NCI-H748 treated with DMSO at 0.1 percent for 48 hours (cell line): ENCODE data around the gene HDDC2.
"Not testable (repeated sequence)": the region's sequence is repeated elsewhere in the genome, so short reads cannot be mapped to it uniquely, and the experiment has no call there.

ENCODE experiments used
- DNase-seq: peaks from one replicate; lab custom pipeline; 2025; lab: John Stamatoyannopoulos, UW

HDDC2 gene

GRCh38 chr6:125306756-125307149, 5.0 kb upstream of the HDDC2 start:
- DNase-seq: no peak

DNA sequence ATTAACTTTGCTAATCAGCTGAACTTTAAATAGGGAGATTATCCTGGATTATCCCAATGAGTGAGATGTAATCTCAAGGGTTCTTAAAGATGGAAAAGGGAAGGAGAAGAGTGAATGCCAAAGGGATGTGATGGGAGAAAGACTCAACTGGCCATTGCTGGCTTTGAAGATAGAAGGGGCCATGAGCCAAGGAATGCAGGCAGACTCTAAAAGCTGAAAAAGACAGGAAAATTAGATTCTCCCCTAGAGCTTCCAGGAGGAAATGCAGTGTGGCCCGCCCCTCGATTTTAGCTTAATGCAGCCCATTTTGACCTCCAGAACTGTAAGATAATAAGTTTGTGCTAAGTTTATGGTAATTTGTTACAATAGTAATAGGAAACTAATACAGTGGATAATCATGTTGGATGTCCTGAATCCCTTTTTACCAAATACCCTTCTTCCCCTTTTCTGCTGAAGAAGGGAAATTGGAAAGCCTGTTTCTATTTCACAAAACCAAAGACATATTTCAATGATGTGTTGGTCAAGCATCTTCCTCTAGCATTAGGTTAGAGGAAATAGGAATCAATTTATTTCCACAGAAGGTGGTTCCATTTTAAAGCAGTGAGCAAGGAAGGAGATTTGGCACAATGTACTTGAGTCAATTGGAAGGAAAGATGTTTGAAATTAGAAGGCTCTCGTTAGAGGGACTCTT, 3.3 kb upstream of the HDDC2 start:
- DNase-seq: no peak

- no peak for DNase-seq
Measured at GRCh38 chr6:125303512-125303854, 1.7 kb upstream of the HDDC2 start.

GRCh38 chr6:125302840-125303511, 1.2 kb upstream of the HDDC2 start:
- DNase-seq: no peak

DNA sequence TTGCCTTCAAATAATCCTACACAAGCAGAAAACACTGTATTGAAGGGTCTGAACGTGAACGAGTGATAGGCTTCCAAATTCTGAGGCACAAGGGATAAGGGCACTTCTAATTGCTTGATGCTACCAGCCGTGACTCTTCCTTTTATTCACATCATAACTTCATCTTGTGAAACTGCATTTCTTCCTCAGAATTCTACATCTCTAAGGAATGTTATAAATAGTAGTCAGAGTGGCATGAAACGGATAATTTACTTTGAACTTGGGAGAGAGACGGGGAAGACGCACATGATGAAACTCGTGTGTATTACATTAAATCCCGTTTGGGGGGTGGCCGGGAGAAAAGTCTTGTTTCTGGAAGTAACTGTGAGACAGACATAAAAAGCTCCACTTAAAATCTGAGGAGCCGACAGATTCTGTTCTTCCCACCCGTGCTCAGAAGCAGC, 754 bp downstream of the HDDC2 start:
- DNase-seq: peak; percentile 9

- no peak for DNase-seq
Measured at GRCh38 chr6:125299257-125299656, 2.5 kb downstream of the HDDC2 start.

DNA sequence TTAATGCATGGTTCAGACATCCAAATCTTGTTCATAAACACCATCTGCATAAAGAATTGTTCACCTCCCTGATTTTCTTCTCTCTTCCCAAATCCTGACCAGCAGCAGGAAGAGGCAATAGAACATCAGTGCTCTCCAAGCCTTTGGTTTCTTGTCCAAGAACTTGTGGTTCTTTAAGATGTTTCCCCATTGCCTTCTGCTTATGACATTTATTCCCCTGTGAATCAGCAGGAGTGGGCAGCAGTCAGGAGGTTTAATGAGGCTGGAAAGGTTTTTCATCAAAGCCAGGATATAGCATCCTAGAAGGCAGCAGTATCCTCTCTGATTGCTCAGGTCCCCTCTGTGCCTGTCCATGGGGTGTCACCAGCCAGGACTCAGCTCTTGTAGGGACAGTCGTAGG, 5.3 kb downstream of the HDDC2 start:
- DNase-seq: no peak

GRCh38 chr6:125294925-125295324, 6.8 kb downstream of the HDDC2 start:
- no peak for DNase-seq

DNA sequence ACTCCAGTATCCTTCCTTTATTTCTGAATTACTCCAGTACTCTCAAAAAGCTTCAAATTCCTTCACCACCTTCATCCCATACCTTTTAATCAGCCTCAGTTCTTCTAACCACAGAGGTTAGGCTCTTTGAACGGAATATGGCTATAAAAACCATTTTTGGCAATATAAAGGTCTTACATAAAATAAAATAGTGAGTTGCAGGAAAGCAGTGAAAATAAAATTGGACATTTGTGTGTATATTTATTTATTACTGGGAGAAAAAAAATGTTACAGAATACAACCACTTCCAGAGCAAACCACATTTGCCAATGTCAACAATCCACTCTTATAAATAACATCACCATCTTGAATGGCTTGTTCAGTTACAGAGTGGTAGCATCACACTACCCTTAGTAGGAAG, 7.7 kb downstream of the HDDC2 start:
- no peak for DNase-seq

GRCh38 chr6:125293587-125293986, 8.2 kb downstream of the HDDC2 start:
- DNase-seq: no peak

GRCh38 chr6:125287718-125288117, 14.0 kb downstream of the HDDC2 start:
- DNase-seq: no peak

DNA sequence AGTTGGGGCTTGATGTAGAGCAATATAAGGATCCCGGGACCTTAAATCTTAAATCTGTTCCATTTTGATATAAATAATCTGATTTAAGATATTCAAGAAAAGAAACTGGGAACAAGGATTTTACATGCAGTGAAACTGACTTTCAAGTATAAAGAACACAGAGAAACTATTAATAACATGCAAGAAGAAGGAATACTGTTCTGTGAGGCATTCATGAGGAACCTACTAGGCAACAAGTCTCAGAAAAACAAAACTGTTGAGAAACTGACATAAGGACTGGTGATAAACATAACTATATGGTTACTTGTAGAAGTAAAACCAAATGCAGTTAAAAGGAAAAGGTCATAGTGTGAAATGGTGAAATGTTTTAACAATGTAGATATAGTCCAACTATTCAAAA, 15.8 kb downstream of the HDDC2 start:
- DNase-seq: no peak

- DNase-seq: no peak
Measured at GRCh38 chr6:125285353-125285752, 16.4 kb downstream of the HDDC2 start.

GRCh38 chr6:125282470-125282869, 19.3 kb downstream of the HDDC2 start:
- DNase-seq: not testable (repeated sequence)

- DNase-seq: not testable (repeated sequence)
Measured at GRCh38 chr6:125280370-125281035, 21.3 kb downstream of the HDDC2 start.

GRCh38 chr6:125279961-125280360, 21.8 kb downstream of the HDDC2 start:
- no peak for DNase-seq

DNA sequence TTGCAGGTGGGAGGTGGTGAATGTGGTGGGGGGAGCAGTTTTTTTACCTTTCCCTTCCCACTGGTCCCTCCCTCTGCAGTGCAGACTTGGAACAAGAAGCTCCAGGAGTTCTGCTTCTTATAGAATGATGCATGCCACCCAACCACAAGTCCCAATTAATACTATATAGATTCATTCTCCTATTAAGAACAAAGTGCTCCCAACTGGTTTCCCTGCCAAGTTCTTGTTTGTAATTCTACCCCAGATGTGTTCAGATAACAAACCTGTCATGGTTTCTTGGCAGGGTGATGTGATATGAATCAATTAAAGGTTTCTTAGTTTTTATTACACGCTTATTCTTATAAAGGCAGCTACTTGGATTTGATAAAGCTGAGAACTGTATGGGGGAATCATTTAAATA, 23.9 kb downstream of the HDDC2 start:
- no peak for DNase-seq

GRCh38 chr6:125275779-125276178, 26.0 kb downstream of the HDDC2 start:
- no peak for DNase-seq

- DNase-seq: no peak
Measured at GRCh38 chr6:125274935-125275334, 26.8 kb downstream of the HDDC2 start.

GRCh38 chr6:125273965-125274364, 27.8 kb downstream of the HDDC2 start:
- no peak for DNase-seq

- DNase-seq: no peak
Measured at GRCh38 chr6:125273251-125273650, 28.5 kb downstream of the HDDC2 start.

DNA sequence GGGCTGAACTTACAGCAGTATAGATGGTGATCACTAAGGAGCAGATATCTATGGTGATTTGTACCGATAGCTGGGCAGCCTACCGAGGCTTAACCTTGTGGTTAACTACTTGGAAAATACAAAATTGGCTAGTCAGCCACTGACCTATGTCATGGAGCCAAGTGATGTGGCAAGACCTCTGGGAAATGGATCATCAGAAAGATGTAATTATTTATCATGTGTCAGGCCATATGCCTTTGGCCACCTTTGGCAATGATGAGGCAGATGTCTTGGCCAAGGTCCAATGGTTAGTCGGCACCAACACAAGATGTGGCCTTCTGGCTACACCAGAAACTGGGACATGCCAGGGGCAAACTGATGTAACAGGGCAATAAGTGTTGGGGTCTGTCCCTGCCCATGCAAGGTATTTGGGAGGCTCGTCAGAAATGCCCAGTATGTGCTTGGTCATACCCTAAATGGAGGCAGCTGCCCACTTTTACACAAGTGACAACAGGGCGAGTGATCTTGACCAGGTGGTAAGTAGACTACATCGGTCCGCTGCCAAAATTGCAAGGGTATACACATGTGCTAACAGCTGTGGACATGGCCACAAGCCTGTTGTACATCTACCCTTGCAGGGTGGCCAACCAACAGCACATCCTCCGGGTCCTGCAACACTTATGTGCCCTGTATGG, 30.1 kb downstream of the HDDC2 start:
- DNase-seq: no peak

GRCh38 chr6:125270380-125270779, 31.4 kb downstream of the HDDC2 start:
- no peak for DNase-seq
